HCT116 (cell line): ENCODE measurements around the gene CAST. TPM values are rescaled to one million over a fixed set of nuclear protein-coding genes. Genes with fewer than 3 reads are reported as not detected.

Experiments
- ATAC-seq: fragments of 200-7000 bp; cut with Tn5 transposase; 2 replicates; pipeline ENCODE4 v1.9.1; 2020; ENCODE audit warnings: mild to moderate bottlenecking, moderate library complexity
- BruUV-seq: library from RNA; stranded (reverse); fragments of 400-500 nt; replicated peaks from 2 replicates; lab custom pipeline; 2021; lab: Mats Ljungman, UMichigan
- CTCF ChIA-PET: fragments of 300-600 bp; sonication (Branson Sonifier 250); formaldehyde crosslinking; loops from one replicate; lab custom pipeline; 2021; ENCODE audit warnings: antibody characterized with exemption; lab: Charles Lee
- POLR2A ChIA-PET: fragments of 300-600, 350-600 bp; sonication (Branson Sonifier 250); formaldehyde crosslinking; loops from one replicate; lab custom pipeline; 2021; ENCODE audit warnings: antibody characterized with exemption; lab: Charles Lee
- RAD21 ChIA-PET, 2 experiments: fragments of 300-600 bp; sonication (Branson Sonifier 250); formaldehyde crosslinking; loops; one replicate each; lab custom pipeline; 2023; ENCODE audit warnings: low total read pairs in 2 of 2; ENCODE audit not compliant: uncharacterized antibody in 2 of 2, unreplicated experiment in 2 of 2, low non-redundant PET in 1 of 2; lab: Charles Lee
- DNase-seq: peaks from one replicate; pipeline ENCODE4 v3.0.0-alpha.2; 2010; ENCODE audit warnings: low read depth, low spot score
- H2AFZ ChIP-seq: fragments of 200-600 bp; shearing (Covaris generic), sonication (generic); 2 replicates; pipeline ENCODE4 v1.6.1; 2017; ENCODE audit warnings: low read depth, mixed run types, mixed read lengths, antibody characterized with exemption, low read length; ENCODE audit not compliant: poor library complexity, severe bottlenecking
- H3K27ac ChIP-seq: 2 replicates; pipeline ENCODE4 v1.5.1; 2012; ENCODE audit warnings: low read depth, low read length
- H3K27me3 ChIP-seq: fragments of 200-600 bp; sonication (generic); 2 replicates; pipeline ENCODE4 v1.6.1; 2016; ENCODE audit warnings: mixed run types, low read length, mixed read lengths; ENCODE audit not compliant: insufficient read depth
- H3K36me3 ChIP-seq, 2 experiments: fragments of 200-500 bp in 1 of 2; fragments of 200-600 bp in 1 of 2; sonication (Bioruptor generic) in 1 of 2; sonication (generic) in 1 of 2; 2 replicates each; pipeline versions ENCODE4 v1.5.1 to v1.6.1; 2014 to 2016; ENCODE audit warnings: low read length in 2 of 2, inconsistent platforms in 1 of 2, mixed read lengths in 1 of 2, mixed run types in 1 of 2; ENCODE audit not compliant: insufficient read depth in 2 of 2, control insufficient read depth in 1 of 2
- H3K4me1 ChIP-seq, 2 experiments: fragments of 200-600 bp in 1 of 2; sonication (generic) in 1 of 2; 2 replicates each; pipeline versions ENCODE4 v1.5.1 to v1.6.1; 2012 to 2017; ENCODE audit warnings: low read length in 2 of 2, inconsistent platforms in 1 of 2, mild to moderate bottlenecking in 1 of 2, mixed read lengths in 1 of 2, mixed run types in 1 of 2, moderate library complexity in 1 of 2; ENCODE audit not compliant: insufficient read depth in 2 of 2, control insufficient read depth in 1 of 2
- H3K4me2 ChIP-seq: fragments of 200-600 bp; sonication (generic); 2 replicates; pipeline ENCODE4 v1.6.1; 2017; ENCODE audit warnings: mixed run types, low read length, mixed read lengths
- H3K4me3 ChIP-seq, 2 experiments: fragments of 200-600 bp in 1 of 2; sonication (generic) in 1 of 2; replicated peaks in 1 of 2; 2 replicates each; pipeline ENCODE4 v1.5.1; 2011 to 2016; ENCODE audit warnings: low read length in 2 of 2, control low read depth in 1 of 2, low read depth in 1 of 2, mild to moderate bottlenecking in 1 of 2, mixed read lengths in 1 of 2, mixed run types in 1 of 2
- H3K79me2 ChIP-seq: fragments of 200-600 bp; sonication (generic); 2 replicates; pipeline ENCODE4 v1.6.1; 2017; ENCODE audit warnings: mild to moderate bottlenecking, mixed run types, low read length, moderate library complexity, mixed read lengths; ENCODE audit not compliant: insufficient read depth
- H3K9ac ChIP-seq: fragments of 200-600 bp; sonication (generic); 2 replicates; pipeline ENCODE4 v1.6.1; 2016; ENCODE audit warnings: low read length, mixed read lengths
- H3K9me2 ChIP-seq: fragments of 200-600 bp; sonication (generic), shearing (Covaris generic); 2 replicates; pipeline ENCODE4 v1.6.1; 2017; ENCODE audit warnings: mixed run types, mild to moderate bottlenecking, moderate library complexity; ENCODE audit not compliant: insufficient read depth
- H3K9me3 ChIP-seq, 2 experiments: fragments of 200-500 bp in 1 of 2; fragments of 200-600 bp in 1 of 2; sonication (Bioruptor generic) in 1 of 2; sonication (generic) in 1 of 2; 2 replicates each; pipeline ENCODE4 v1.6.1; 2014 to 2017; ENCODE audit warnings: low read length in 2 of 2, mixed read lengths in 2 of 2, inconsistent platforms in 1 of 2, low read depth in 1 of 2, mild to moderate bottlenecking in 1 of 2, mixed run types in 1 of 2, moderate library complexity in 1 of 2; ENCODE audit not compliant: control insufficient read depth in 1 of 2, insufficient read depth in 1 of 2
- H4K20me1 ChIP-seq: fragments of 200-600 bp; sonication (generic), shearing (Covaris generic); 2 replicates; pipeline ENCODE4 v1.6.1; 2017; ENCODE audit warnings: mixed run types, mild to moderate bottlenecking, moderate library complexity; ENCODE audit not compliant: insufficient read depth
- CEBPB ChIP-seq: IDR thresholded peaks from 2 replicates; pipeline ENCODE4 v1.6.1; 2012; ENCODE audit warnings: low read depth
- CTCF ChIP-seq, 3 experiments: fragments of 200-600 bp in 1 of 3; sonication (generic) in 1 of 3; IDR thresholded peaks in 2 of 3; conservative IDR thresholded peaks in 1 of 3; 2 replicates each; pipeline ENCODE4 v1.5.1; 2012 to 2017; ENCODE audit warnings: low read depth in 2 of 3, low read length in 2 of 3, antibody characterized with exemption in 1 of 3, borderline replicate concordance in 1 of 3, control low read depth in 1 of 3, mild to moderate bottlenecking in 1 of 3, mixed read lengths in 1 of 3, mixed run types in 1 of 3, moderate library complexity in 1 of 3; ENCODE audit not compliant: insufficient read depth in 1 of 3
- EGR1 ChIP-seq: IDR thresholded peaks from 2 replicates; pipeline ENCODE4 v1.6.1; 2012; ENCODE audit warnings: low read depth
- FOSL1 ChIP-seq: IDR thresholded peaks from 2 replicates; pipeline ENCODE4 v1.6.1; 2012; ENCODE audit warnings: low read depth
- JUND ChIP-seq: IDR thresholded peaks from 2 replicates; pipeline ENCODE4 v1.6.1; 2012
- POLR2A ChIP-seq: IDR thresholded peaks from 2 replicates; pipeline ENCODE4 v1.7.0; 2011; ENCODE audit warnings: borderline replicate concordance; ENCODE audit not compliant: insufficient read depth, insufficient read length; ENCODE audit errors: extremely low read depth
- POLR2AphosphoS5 ChIP-seq: IDR thresholded peaks from 2 replicates; pipeline ENCODE4 v1.6.1; 2011; ENCODE audit warnings: mild to moderate bottlenecking, low read depth, low read length, moderate library complexity
- RAD21 ChIP-seq: IDR thresholded peaks from 2 replicates; pipeline ENCODE4 v1.6.1; 2012; ENCODE audit warnings: low read depth, mild to moderate bottlenecking
- REST ChIP-seq: IDR thresholded peaks from 2 replicates; pipeline ENCODE4 v1.6.1; 2012; ENCODE audit warnings: low read depth
- SP1 ChIP-seq: IDR thresholded peaks from 2 replicates; pipeline ENCODE4 v1.6.1; 2012; ENCODE audit warnings: low read depth
- TCF7L2 ChIP-seq: IDR thresholded peaks from 2 replicates; pipeline ENCODE4 v1.7.0; 2011; ENCODE audit warnings: borderline replicate concordance, inconsistent platforms; ENCODE audit not compliant: insufficient read depth, insufficient read length; ENCODE audit errors: extremely low read depth
- intact Hi-C: fragments of 100-400 bp; cut with micrococcal nuclease; formaldehyde crosslinking; loops from 2 replicates; pipeline ENCODE4 v1.10.0; 2022
- total RNA-seq: library from RNA; stranded (reverse); gene quantifications from one replicate; pipeline ENCODE4 v1.2.1, GENCODE V29; 2021; ENCODE audit not compliant: unreplicated experiment

Gene CAST
- total RNA-seq, 1 experiment from 2014 or later: 142 TPM

- TF ChIP-seq REST: no peak
Observed at GRCh38 chr5:96712100-96712746, 50.0 kb downstream of the CAST start (continued).

GRCh38 chr5:96714450-96714849 is 52.3 kb downstream of the CAST start:
- peaks cover 68% of the 10 kb centered on the region for H3K79me2 ChIP-seq
- no peak overlapping the region for H3K9ac ChIP-seq
- DNase-seq (no peak), ATAC-seq (no peak)
- H3K4me2 ChIP-seq: no peak overlapping the region
- no peaks in the 10 kb centered on the region for H3K36me3 ChIP-seq
- H4K20me1 ChIP-seq: no peaks in the 10 kb centered on the region
- H3K9me2 ChIP-seq: no peaks in the 10 kb centered on the region
- peaks cover 0 to 3% of the 10 kb centered on the region in 2 experiments; a peak in 2 of 4 replicates for H3K4me1 ChIP-seq
- no peaks in the 10 kb centered on the region for H3K27me3 ChIP-seq
- intact Hi-C loops: no loop called here
- CTCF ChIA-PET: interaction anchor here (0.9 kb wide), 1 partner anchor 100 kb away, joined by 3 read pairs; no protein-coding TSS in a partner anchor
- no peaks in the 10 kb centered on the region for H3K9me3 ChIP-seq
- H2AFZ ChIP-seq: no peak overlapping the region
- BruUV-seq: no TSS peak
- POLR2A ChIA-PET: interaction anchor here (0.8 to 1.2 kb wide), 2 partner anchors 12 to 93 kb away, joined by 3 to 5 read pairs; partner anchors contain the start of gene ERAP1
- H3K27ac ChIP-seq: no peak overlapping the region
- TF ChIP-seq FOSL1 (no peak), JUND (no peak), TCF7L2 (no peak), POLR2A (no peak), CEBPB (no peak), POLR2AphosphoS5 (no peak), CTCF (IDR thresholded peaks at IDR 0.05 in 2 of 3, conservative IDR thresholded peaks at IDR 0.05 in 1 of 3; ENCODE audit: borderline replicate concordance in 1 of 3, insufficient read depth in 1 of 3, low read depth in 2 of 3, low read length in 2 of 3) (no peak), SP1 (no peak), REST (no peak), RAD21 (no peak), EGR1 (no peak)
- RAD21 ChIA-PET: no interaction called here
- H3K4me3 ChIP-seq: no peak overlapping the region
